ENCODE measurements around the gene TSPAN18.

Gene TSPAN18

GRCh38 chr11:44916801-44917385 is 190.1 kb downstream of the TSPAN18 start:
- WGBS (ENCODE audit: extremely low coverage, insufficient coverage, insufficient read length) = no CpG with 5 or more reads among the region's 10 CpGs
- H3K4me2 ChIP-seq (ENCODE audit: low read length) = no peak overlapping the region
- no peak overlapping the region for H2BK120ac ChIP-seq (ENCODE audit: insufficient read depth, low read length, poor library complexity)
- no peak overlapping the region for H3K4ac ChIP-seq (ENCODE audit: low read depth, low read length)
- H2AK5ac ChIP-seq (ENCODE audit: low read length) = no peak overlapping the region
- H3K9me3 ChIP-seq (ENCODE audit: insufficient read depth, low read depth, low read length) = no peaks in the 10 kb centered on the region
- H2AFZ ChIP-seq (ENCODE audit: insufficient read depth, low read length, poor library complexity) = no peak overlapping the region
- H2BK5ac ChIP-seq (ENCODE audit: low read depth, low read length, poor library complexity) = no peak overlapping the region
- no peak for DNase-seq
- H3K23ac ChIP-seq (ENCODE audit: low read length) = no peak overlapping the region
- H3K18ac ChIP-seq (ENCODE audit: low read length) = no peak overlapping the region
- H3K27ac ChIP-seq (ENCODE audit: low read depth, low read length) = no peak overlapping the region
- no peaks in the 10 kb centered on the region for H3K36me3 ChIP-seq (ENCODE audit: control insufficient read depth in 1 of 2, insufficient read depth in 2 of 2, low read length in 2 of 2)
- no peak overlapping the region for H4K8ac ChIP-seq (ENCODE audit: low read depth, low read length)
- H4K12ac ChIP-seq (ENCODE audit: low read depth, low read length) = no peak overlapping the region
- no peaks in the 10 kb centered on the region for H3K27me3 ChIP-seq (ENCODE audit: insufficient read depth, low read length)
- no peak overlapping the region for H3K9ac ChIP-seq (ENCODE audit: low read length)
- no peak overlapping the region for H3K14ac ChIP-seq (ENCODE audit: low read length)
- no peaks in the 10 kb centered on the region for H3K79me2 ChIP-seq (ENCODE audit: control insufficient read depth, insufficient read depth, low read length, poor library complexity)
- H2BK12ac ChIP-seq (ENCODE audit: low read length) = no peak overlapping the region
- no peaks in the 10 kb centered on the region for H3K4me1 ChIP-seq (ENCODE audit: control insufficient read depth in 1 of 2, insufficient read depth in 2 of 2, low read length in 2 of 2)
- H3K79me1 ChIP-seq (ENCODE audit: low read length) = no peaks in the 10 kb centered on the region
- no peak overlapping the region for H3K4me3 ChIP-seq (ENCODE audit: low read depth, low read length)
- H4K91ac ChIP-seq (ENCODE audit: low read depth, low read length) = no peak overlapping the region

DNA sequence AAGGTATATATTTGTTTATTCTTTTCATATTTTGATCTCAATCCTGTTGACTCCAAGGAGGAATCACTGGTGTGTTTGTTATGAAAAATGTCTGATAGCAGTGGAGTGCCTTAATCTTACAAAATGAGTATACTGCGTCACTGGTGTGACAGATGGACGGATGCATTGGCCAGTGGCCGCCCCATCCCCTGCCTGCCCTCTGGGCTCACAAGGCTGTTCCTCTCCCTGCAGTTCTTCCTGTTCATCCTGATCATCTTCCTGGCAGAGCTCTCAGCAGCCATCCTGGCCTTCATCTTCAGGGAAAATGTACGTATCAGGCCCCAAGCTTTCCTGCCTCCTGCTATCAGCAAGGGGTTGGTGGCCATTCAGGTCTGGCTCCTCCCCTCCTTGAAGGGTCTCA is 191.0 kb downstream of the TSPAN18 start:
- H3K18ac ChIP-seq (ENCODE audit: low read length) = no peak overlapping the region
- no peaks in the 10 kb centered on the region for H3K27me3 ChIP-seq (ENCODE audit: insufficient read depth, low read length)
- no CpG with 5 or more reads among the region's 4 CpGs for WGBS (ENCODE audit: extremely low coverage, insufficient coverage, insufficient read length)
- H2BK12ac ChIP-seq (ENCODE audit: low read length) = no peak overlapping the region
- no peak overlapping the region for H4K8ac ChIP-seq (ENCODE audit: low read depth, low read length)
- no peak overlapping the region for H3K27ac ChIP-seq (ENCODE audit: low read depth, low read length)
- H3K4me2 ChIP-seq (ENCODE audit: low read length) = no peak overlapping the region
- H3K79me1 ChIP-seq (ENCODE audit: low read length) = no peaks in the 10 kb centered on the region
- H3K9ac ChIP-seq (ENCODE audit: low read length) = no peak overlapping the region
- no peak overlapping the region for H4K12ac ChIP-seq (ENCODE audit: low read depth, low read length)
- no peak overlapping the region for H3K4me3 ChIP-seq (ENCODE audit: low read depth, low read length)
- H2AFZ ChIP-seq (ENCODE audit: insufficient read depth, low read length, poor library complexity) = no peak overlapping the region
- no peak overlapping the region for H3K14ac ChIP-seq (ENCODE audit: low read length)
- no peak overlapping the region for H3K4ac ChIP-seq (ENCODE audit: low read depth, low read length)
- no peak overlapping the region for H2AK5ac ChIP-seq (ENCODE audit: low read length)
- no peak overlapping the region for H2BK5ac ChIP-seq (ENCODE audit: low read depth, low read length, poor library complexity)
- H3K23ac ChIP-seq (ENCODE audit: low read length) = no peak overlapping the region
- H3K9me3 ChIP-seq (ENCODE audit: insufficient read depth, low read depth, low read length) = no peaks in the 10 kb centered on the region
- no peaks in the 10 kb centered on the region for H3K36me3 ChIP-seq (ENCODE audit: control insufficient read depth in 1 of 2, insufficient read depth in 2 of 2, low read length in 2 of 2)
- no peaks in the 10 kb centered on the region for H3K79me2 ChIP-seq (ENCODE audit: control insufficient read depth, insufficient read depth, low read length, poor library complexity)
- no peaks in the 10 kb centered on the region for H3K4me1 ChIP-seq (ENCODE audit: control insufficient read depth in 1 of 2, insufficient read depth in 2 of 2, low read length in 2 of 2)
- H2BK120ac ChIP-seq (ENCODE audit: insufficient read depth, low read length, poor library complexity) = no peak overlapping the region
- DNase-seq = no peak
- no peak overlapping the region for H4K91ac ChIP-seq (ENCODE audit: low read depth, low read length)

DNA sequence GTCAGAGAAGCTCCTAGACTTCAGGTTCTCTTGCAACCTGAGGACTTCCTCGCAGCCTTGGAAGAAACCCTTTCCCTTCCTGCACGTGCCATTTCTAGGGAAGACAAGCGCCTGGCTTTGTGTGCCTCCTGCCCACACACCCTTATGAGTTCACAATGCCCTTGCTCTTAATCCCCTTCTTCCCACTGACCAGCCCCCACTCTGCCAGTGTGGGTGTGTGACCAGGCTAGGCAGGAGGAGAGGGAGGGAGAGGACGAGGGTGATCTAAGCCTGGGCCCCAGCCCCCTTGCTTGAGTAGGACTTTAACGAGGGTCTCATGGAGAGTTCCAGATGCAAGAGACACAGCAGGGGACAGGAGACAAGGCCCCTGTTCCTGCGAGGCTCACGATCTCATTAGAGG is 193.7 kb downstream of the TSPAN18 start:
- no peak overlapping the region for H2BK12ac ChIP-seq (ENCODE audit: low read length)
- H3K9me3 ChIP-seq (ENCODE audit: insufficient read depth, low read depth, low read length) = no peaks in the 10 kb centered on the region
- H3K23ac ChIP-seq (ENCODE audit: low read length) = no peak overlapping the region
- H4K91ac ChIP-seq (ENCODE audit: low read depth, low read length) = no peak overlapping the region
- H4K8ac ChIP-seq (ENCODE audit: low read depth, low read length) = no peak overlapping the region
- H3K27ac ChIP-seq (ENCODE audit: low read depth, low read length) = no peak overlapping the region
- H3K18ac ChIP-seq (ENCODE audit: low read length) = no peak overlapping the region
- no peak overlapping the region for H2BK5ac ChIP-seq (ENCODE audit: low read depth, low read length, poor library complexity)
- H3K79me2 ChIP-seq (ENCODE audit: control insufficient read depth, insufficient read depth, low read length, poor library complexity) = no peaks in the 10 kb centered on the region
- no CpG with 5 or more reads among the region's 7 CpGs for WGBS (ENCODE audit: extremely low coverage, insufficient coverage, insufficient read length)
- no peaks in the 10 kb centered on the region for H3K36me3 ChIP-seq (ENCODE audit: control insufficient read depth in 1 of 2, insufficient read depth in 2 of 2, low read length in 2 of 2)
- H3K4ac ChIP-seq (ENCODE audit: low read depth, low read length) = no peak overlapping the region
- no peak for DNase-seq
- H3K27me3 ChIP-seq (ENCODE audit: insufficient read depth, low read length) = no peaks in the 10 kb centered on the region
- H3K79me1 ChIP-seq (ENCODE audit: low read length) = no peaks in the 10 kb centered on the region
- no peak overlapping the region for H3K4me3 ChIP-seq (ENCODE audit: low read depth, low read length)
- no peak overlapping the region for H4K12ac ChIP-seq (ENCODE audit: low read depth, low read length)
- no peak overlapping the region for H2AFZ ChIP-seq (ENCODE audit: insufficient read depth, low read length, poor library complexity)
- H3K4me2 ChIP-seq (ENCODE audit: low read length) = no peak overlapping the region
- no peak overlapping the region for H2AK5ac ChIP-seq (ENCODE audit: low read length)
- H3K14ac ChIP-seq (ENCODE audit: low read length) = no peak overlapping the region
- H3K4me1 ChIP-seq (ENCODE audit: control insufficient read depth in 1 of 2, insufficient read depth in 2 of 2, low read length in 2 of 2) = no peaks in the 10 kb centered on the region
- no peak overlapping the region for H2BK120ac ChIP-seq (ENCODE audit: insufficient read depth, low read length, poor library complexity)
- H3K9ac ChIP-seq (ENCODE audit: low read length) = no peak overlapping the region

- H3K36me3 ChIP-seq (ENCODE audit: control insufficient read depth in 1 of 2, insufficient read depth in 2 of 2, low read length in 2 of 2) = no peaks in the 10 kb centered on the region
- H2BK12ac ChIP-seq (ENCODE audit: low read length) = no peak overlapping the region
- no peak for DNase-seq
- no peak overlapping the region for H4K12ac ChIP-seq (ENCODE audit: low read depth, low read length)
- no peak overlapping the region for H3K9ac ChIP-seq (ENCODE audit: low read length)
- H2BK120ac ChIP-seq (ENCODE audit: insufficient read depth, low read length, poor library complexity) = no peak overlapping the region
- no peak overlapping the region for H3K18ac ChIP-seq (ENCODE audit: low read length)
- no peak overlapping the region for H3K27ac ChIP-seq (ENCODE audit: low read depth, low read length)
- no peak overlapping the region for H3K23ac ChIP-seq (ENCODE audit: low read length)
- H2AK5ac ChIP-seq (ENCODE audit: low read length) = no peak overlapping the region
- no peaks in the 10 kb centered on the region for H3K27me3 ChIP-seq (ENCODE audit: insufficient read depth, low read length)
- H4K8ac ChIP-seq (ENCODE audit: low read depth, low read length) = no peak overlapping the region
- no peaks in the 10 kb centered on the region for H3K79me2 ChIP-seq (ENCODE audit: control insufficient read depth, insufficient read depth, low read length, poor library complexity)
- no peak overlapping the region for H2BK5ac ChIP-seq (ENCODE audit: low read depth, low read length, poor library complexity)
- H3K14ac ChIP-seq (ENCODE audit: low read length) = no peak overlapping the region
- H3K4ac ChIP-seq (ENCODE audit: low read depth, low read length) = no peak overlapping the region
- no peak overlapping the region for H3K4me2 ChIP-seq (ENCODE audit: low read length)
- no peak overlapping the region for H4K91ac ChIP-seq (ENCODE audit: low read depth, low read length)
- H3K4me3 ChIP-seq (ENCODE audit: low read depth, low read length) = no peak overlapping the region
- no peaks in the 10 kb centered on the region for H3K4me1 ChIP-seq (ENCODE audit: control insufficient read depth in 1 of 2, insufficient read depth in 2 of 2, low read length in 2 of 2)
- no peaks in the 10 kb centered on the region for H3K79me1 ChIP-seq (ENCODE audit: low read length)
- peaks cover 2% of the 10 kb centered on the region for H3K9me3 ChIP-seq (ENCODE audit: insufficient read depth, low read depth, low read length)
- WGBS (ENCODE audit: extremely low coverage, insufficient coverage, insufficient read length) = no CpG with 5 or more reads among the region's 7 CpGs
- no peak overlapping the region for H2AFZ ChIP-seq (ENCODE audit: insufficient read depth, low read length, poor library complexity)
Measured at GRCh38 chr11:44923115-44923514, 196.4 kb downstream of the TSPAN18 start.
